PC-9 (cell line): Measurements from ENCODE around the gene RPL28. TPM values are rescaled to one million over a fixed set of nuclear protein-coding genes. Genes with fewer than 3 reads are reported as not detected.

Source experiments
- BruUV-seq: library from RNA; stranded (reverse); fragments of 400-500 nt; replicated peaks from 2 replicates; lab custom pipeline; 2021; lab: Mats Ljungman, UMichigan
- CTCF ChIA-PET: fragments of 300-600 bp; sonication (Branson Sonifier 250); formaldehyde crosslinking; loops from one replicate; lab custom pipeline; 2022; ENCODE audit warnings: antibody characterized with exemption; lab: Charles Lee
- POLR2A ChIA-PET: fragments of 300-600 bp; sonication (Branson Sonifier 250); formaldehyde crosslinking; loops from one replicate; lab custom pipeline; 2022; ENCODE audit warnings: antibody characterized with exemption; ENCODE audit not compliant: unreplicated experiment; lab: Charles Lee
- DNase-seq, 2 experiments: peaks; one replicate each; pipeline versions ENCODE4 v3.0.0 to v3.0.0-alpha.2; 2015 to 2022; ENCODE audit warnings: mixed read lengths in 1 of 2
- H2AFZ ChIP-seq: fragments of 200-600 bp; sonication (generic); 2 replicates; pipeline ENCODE4 v1.8.1; 2017; ENCODE audit warnings: antibody characterized with exemption
- H3F3A ChIP-seq: fragments of 200-600 bp; sonication (generic); 2 replicates; pipeline ENCODE4 v1.8.1; 2017; ENCODE audit warnings: antibody characterized with exemption, mild to moderate bottlenecking, low read depth; ENCODE audit not compliant: insufficient read depth
- H3K27ac ChIP-seq: fragments of 200-600 bp; sonication (generic); 2 replicates; pipeline ENCODE4 v1.6.1; 2016; ENCODE audit warnings: mixed run types
- H3K27me3 ChIP-seq: fragments of 200-600 bp; sonication (generic); 2 replicates; pipeline ENCODE4 v1.6.1; 2016; ENCODE audit warnings: low read depth, mixed run types; ENCODE audit not compliant: insufficient read depth
- H3K36me3 ChIP-seq: fragments of 200-600 bp; sonication (generic); 2 replicates; pipeline ENCODE4 v1.6.1; 2016; ENCODE audit warnings: low read depth, mixed run types
- H3K4me1 ChIP-seq: fragments of 200-600 bp; sonication (generic); replicated peaks from 2 replicates; pipeline ENCODE4 v1.6.1; 2016; ENCODE audit warnings: mixed run types; ENCODE audit not compliant: insufficient read depth
- H3K4me2 ChIP-seq: fragments of 200-600 bp; sonication (generic); 2 replicates; pipeline ENCODE4 v1.6.1; 2017; ENCODE audit warnings: mixed run types
- H3K4me3 ChIP-seq: fragments of 200-600 bp; sonication (generic); 2 replicates; pipeline ENCODE4 v1.6.1; 2016; ENCODE audit warnings: mixed run types
- H3K79me2 ChIP-seq: fragments of 200-600 bp; sonication (generic); 2 replicates; pipeline ENCODE4 v1.6.1; 2017; ENCODE audit warnings: low read depth, mixed run types
- H3K9me2 ChIP-seq: fragments of 200-600 bp; sonication (generic); 2 replicates; pipeline ENCODE4 v1.8.1; 2017; ENCODE audit warnings: mild to moderate bottlenecking; ENCODE audit not compliant: insufficient read depth
- H3K9me3 ChIP-seq: fragments of 200-600 bp; sonication (generic); 2 replicates; pipeline ENCODE4 v1.8.1; 2016; ENCODE audit warnings: low read depth; ENCODE audit not compliant: insufficient read depth
- H4K20me1 ChIP-seq: fragments of 200-600 bp; sonication (generic); 2 replicates; pipeline ENCODE4 v1.8.1; 2017; ENCODE audit not compliant: insufficient read depth
- CTCF ChIP-seq: fragments of 200-600 bp; sonication (generic); conservative IDR thresholded peaks from 2 replicates; pipeline ENCODE4 v1.6.1; 2017; ENCODE audit warnings: mixed run types, antibody characterized with exemption, mild to moderate bottlenecking, moderate library complexity
- EZH2 ChIP-seq: fragments of 200-600 bp; sonication (generic); IDR thresholded peaks from 2 replicates; pipeline ENCODE4 v1.8.0; 2017; ENCODE audit warnings: antibody characterized with exemption, low read depth
- intact Hi-C: fragments of 100-400 bp; cut with micrococcal nuclease; formaldehyde crosslinking; loops from one replicate; pipeline ENCODE4 v1.10.0; 2022; ENCODE audit not compliant: unreplicated experiment
- total RNA-seq: library from RNA; stranded (reverse); gene quantifications from 2 replicates; pipeline ENCODE4 v1.2.3, GENCODE V29; 2021

The RPL28 gene
- total RNA-seq, 1 experiment from 2014 or later = 2,433 TPM

GRCh38 chr19:55340784-55341147 is 45.0 kb upstream of the RPL28 start:
- CTCF ChIA-PET = interaction anchor here (0.6 to 1.4 kb wide), 2 partner anchors 44 to 401 kb away, joined by 3 read pairs; partner anchors contain the start of gene TMEM238
- POLR2A ChIA-PET = interaction anchor here (0.7 kb wide), 2 partner anchors 44 to 223 kb away, joined by 5 to 16 read pairs; partner anchors contain the start of gene PPP1R12C
- H3K9me3 ChIP-seq = no peaks in the 10 kb centered on the region
- H3K27me3 ChIP-seq = no peaks in the 10 kb centered on the region
- no TSS peak for BruUV-seq
- H3K36me3 ChIP-seq = 0 out of 2 replicates have a peak, but pooled peaks cover 5% of the 10 kb centered on the region
- peaks cover 19% of the 10 kb centered on the region for H4K20me1 ChIP-seq
- intact Hi-C loops = no loop called here
- H3K79me2 ChIP-seq = peaks cover 22% of the 10 kb centered on the region
- peak overlapping the region; percentile 86 for H3K4me3 ChIP-seq
- H3F3A ChIP-seq = peaks cover 22% of the 10 kb centered on the region; the same call in 1 of the 2 replicates
- peak overlapping the region; percentile 99 for H3K4me2 ChIP-seq
- H3K4me1 ChIP-seq = peaks cover 21% of the 10 kb centered on the region
- peak in 1 of 2 experiments; percentile 21 for DNase-seq
- no peaks in the 10 kb centered on the region for H3K9me2 ChIP-seq
- H2AFZ ChIP-seq = no peak overlapping the region
- no peak; the same call in 1 of the 2 replicates for TF ChIP-seq CTCF
- TF ChIP-seq EZH2 = no peak
- H3K27ac ChIP-seq = peak overlapping the region; percentile 55

- Histone ChIP-seq H3K27me3 (no peaks in the 10 kb centered on the region), H2AFZ (no peak overlapping the region), H3K4me2 (peak overlapping the region; percentile 99), H3K4me1 (peaks cover 24% of the 10 kb centered on the region), H3K4me3 (peak overlapping the region; percentile 86), H3K79me2 (peaks cover 22% of the 10 kb centered on the region), H3K9me2 (no peaks in the 10 kb centered on the region), H3F3A (peaks cover 22% of the 10 kb centered on the region; the same call in 1 of the 2 replicates), H3K36me3 (0 out of 2 replicates have a peak, but pooled peaks cover 5% of the 10 kb centered on the region), H3K27ac (no peak overlapping the region), H3K9me3 (no peaks in the 10 kb centered on the region), H4K20me1 (peaks cover 19% of the 10 kb centered on the region)
- TF ChIP-seq CTCF = no peak
- TF ChIP-seq EZH2 = no peak
- DNase-seq = peak; percentile 57 to 90
- intact Hi-C loops = no loop called here
- no TSS peak for BruUV-seq
- POLR2A ChIA-PET = interaction anchor here (0.5 to 0.7 kb wide), 3 partner anchors 44 to 224 kb away, joined by 3 to 16 read pairs (median 5); partner anchors contain the start of gene PPP1R12C
- CTCF ChIA-PET = interaction anchor here (0.6 to 1.4 kb wide), 2 partner anchors 43 to 401 kb away, joined by 3 read pairs; partner anchors contain the start of gene TMEM238
These were observed 44.6 kb upstream of the RPL28 start for GRCh38 chr19:55341171-55341588.

- no peak overlapping the region for H3K27ac ChIP-seq
- TSS peak; percentile 22 for BruUV-seq
- no peaks in the 10 kb centered on the region for H3K9me3 ChIP-seq
- intact Hi-C loops = no loop called here
- DNase-seq = no peak
- peaks cover 22% of the 10 kb centered on the region for H3K79me2 ChIP-seq
- H3K4me2 ChIP-seq = peak overlapping the region; percentile 99
- H3K36me3 ChIP-seq = 0 out of 2 replicates have a peak, but pooled peaks cover 5% of the 10 kb centered on the region
- peaks cover 19% of the 10 kb centered on the region for H4K20me1 ChIP-seq
- H3F3A ChIP-seq = peaks cover 22% of the 10 kb centered on the region; the same call in 1 of the 2 replicates
- H3K4me1 ChIP-seq = peaks cover 24% of the 10 kb centered on the region
- H3K9me2 ChIP-seq = no peaks in the 10 kb centered on the region
- peak overlapping the region; percentile 86; the same call in 1 of the 2 replicates for H3K4me3 ChIP-seq
- ChIA-PET POLR2A (interaction anchor here (0.5 to 0.7 kb wide), 2 partner anchors 105 to 224 kb away, joined by 3 to 16 read pairs; partner anchors contain the start of gene PPP1R12C), CTCF (interaction anchor here (0.5 to 1.4 kb wide), 2 partner anchors 43 to 977 kb away, joined by 3 to 4 read pairs; partner anchors contain the start of gene TMEM238)
- no peak overlapping the region for H2AFZ ChIP-seq
- no peak for TF ChIP-seq CTCF
- H3K27me3 ChIP-seq = no peaks in the 10 kb centered on the region
These were observed 43.9 kb upstream of the RPL28 start for GRCh38 chr19:55341595-55342531.
